NOMO-1 (cell line): ENCODE results near the gene IQSEC1.
A peak's percentile ranks its signal among the peaks of the same experiment; 100 is the strongest.

ENCODE experiments used
- DNase-seq, 2 experiments: peaks; one replicate each; lab custom pipeline; 2025; ENCODE audit not compliant: unreplicated experiment in 2 of 2; lab: John Stamatoyannopoulos, UW

IQSEC1 gene

GRCh38 chr3:13107661-13108060 lies 34.4 kb upstream of the IQSEC1 start:
- DNase-seq: no peak

- DNase-seq: no peak
These were observed 33.2 kb upstream of the IQSEC1 start for GRCh38 chr3:13106308-13107001.

- no peak for DNase-seq
These were observed 32.6 kb upstream of the IQSEC1 start for GRCh38 chr3:13105896-13106250.

GRCh38 chr3:13105181-13105895 lies 32.1 kb upstream of the IQSEC1 start:
- no peak for DNase-seq

- DNase-seq: no peak
These were observed 31.3 kb upstream of the IQSEC1 start for GRCh38 chr3:13104511-13104910.

GRCh38 chr3:13103416-13104058 lies 30.3 kb upstream of the IQSEC1 start:
- no peak for DNase-seq

- no peak for DNase-seq
These were observed 29.4 kb upstream of the IQSEC1 start for GRCh38 chr3:13102386-13103345.

- no peak for DNase-seq
These were observed 26.5 kb upstream of the IQSEC1 start for GRCh38 chr3:13099707-13100106.

- DNase-seq: peak; percentile 9 to 40
These were observed 25.2 kb upstream of the IQSEC1 start for GRCh38 chr3:13098192-13098988.

GRCh38 chr3:13096356-13096755 lies 23.1 kb upstream of the IQSEC1 start:
- DNase-seq: no peak

- DNase-seq: no peak
These were observed 22.2 kb upstream of the IQSEC1 start for GRCh38 chr3:13095408-13095937.

GRCh38 chr3:13093687-13094086 lies 20.5 kb upstream of the IQSEC1 start:
- no peak for DNase-seq

GRCh38 chr3:13092621-13093617 lies 19.7 kb upstream of the IQSEC1 start:
- no peak for DNase-seq

GRCh38 chr3:13091898-13092611 lies 18.8 kb upstream of the IQSEC1 start:
- DNase-seq: peak; percentile 58 to 74

GRCh38 chr3:13088028-13089006 lies 15.1 kb upstream of the IQSEC1 start:
- no peak for DNase-seq

- DNase-seq: no peak
These were observed 14.2 kb upstream of the IQSEC1 start for GRCh38 chr3:13087320-13087990.
